ENCODE results near the gene SLIT2. TPM values are rescaled to one million over a fixed set of nuclear protein-coding genes. Genes with fewer than 3 reads are reported as not detected.

SLIT2 gene
- total and polyA plus RNA-seq, 2 donors from 2014 or later, result 9.2 to 11.5 TPM

DNA sequence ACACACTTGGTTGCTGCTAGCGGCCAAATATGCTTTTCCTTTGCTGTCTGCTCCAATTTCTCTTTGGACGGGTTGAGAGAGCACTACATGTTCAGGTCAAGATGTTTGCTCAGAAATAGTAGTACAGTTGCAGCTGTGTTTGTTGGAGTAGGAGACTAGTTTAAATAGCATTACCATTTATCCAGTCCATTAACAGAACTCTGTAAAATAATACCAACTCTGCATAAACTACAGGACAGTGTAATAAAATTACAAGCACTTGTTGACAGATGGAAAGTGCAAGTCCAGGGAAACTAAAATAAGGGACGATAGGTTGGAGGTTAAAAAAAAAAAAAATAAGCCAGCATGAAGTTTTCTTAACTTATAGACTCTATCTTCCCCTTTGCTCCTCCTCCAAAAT, 20.2 kb downstream of the SLIT2 start:
- DNase-seq (no peak), FAIRE-seq (no peak)
- H3K27me3 ChIP-seq (ENCODE audit: control insufficient read depth, insufficient read depth, low read length), result no peaks in the 10 kb centered on the region
- intact Hi-C loops (cut with DNase I), result no loop called here
- TF ChIP-seq, protein P1, sequence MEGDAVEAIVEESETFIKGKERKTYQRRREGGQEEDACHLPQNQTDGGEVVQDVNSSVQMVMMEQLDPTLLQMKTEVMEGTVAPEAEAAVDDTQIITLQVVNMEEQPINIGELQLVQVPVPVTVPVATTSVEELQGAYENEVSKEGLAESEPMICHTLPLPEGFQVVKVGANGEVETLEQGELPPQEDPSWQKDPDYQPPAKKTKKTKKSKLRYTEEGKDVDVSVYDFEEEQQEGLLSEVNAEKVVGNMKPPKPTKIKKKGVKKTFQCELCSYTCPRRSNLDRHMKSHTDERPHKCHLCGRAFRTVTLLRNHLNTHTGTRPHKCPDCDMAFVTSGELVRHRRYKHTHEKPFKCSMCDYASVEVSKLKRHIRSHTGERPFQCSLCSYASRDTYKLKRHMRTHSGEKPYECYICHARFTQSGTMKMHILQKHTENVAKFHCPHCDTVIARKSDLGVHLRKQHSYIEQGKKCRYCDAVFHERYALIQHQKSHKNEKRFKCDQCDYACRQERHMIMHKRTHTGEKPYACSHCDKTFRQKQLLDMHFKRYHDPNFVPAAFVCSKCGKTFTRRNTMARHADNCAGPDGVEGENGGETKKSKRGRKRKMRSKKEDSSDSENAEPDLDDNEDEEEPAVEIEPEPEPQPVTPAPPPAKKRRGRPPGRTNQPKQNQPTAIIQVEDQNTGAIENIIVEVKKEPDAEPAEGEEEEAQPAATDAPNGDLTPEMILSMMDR (IDR thresholded peaks at IDR 0.05; ENCODE audit: borderline replicate concordance, extremely low read depth, insufficient read depth), result no peak
- H3K4me1 ChIP-seq (ENCODE audit: control insufficient read depth in 2 of 3, insufficient read depth in 2 of 3, low read depth in 1 of 3, low read length in 3 of 3), result no peaks in the 10 kb centered on the region
- no peaks in the 10 kb centered on the region for H3K9me3 ChIP-seq (ENCODE audit: control insufficient read depth in 2 of 3, insufficient read depth in 1 of 3, low read length in 3 of 3)
- no peak overlapping the region for H3K4me3 ChIP-seq (ENCODE audit: low read length in 3 of 3)
- H3K36me3 ChIP-seq (ENCODE audit: control insufficient read depth in 2 of 3, insufficient read depth in 3 of 3, low read length in 3 of 3), result no peaks in the 10 kb centered on the region
- H3K27ac ChIP-seq (ENCODE audit: low read depth in 2 of 2, low read length in 2 of 2), result no peak overlapping the region
- H3K9ac ChIP-seq (ENCODE audit: low read length in 3 of 3), result no peak overlapping the region

DNA sequence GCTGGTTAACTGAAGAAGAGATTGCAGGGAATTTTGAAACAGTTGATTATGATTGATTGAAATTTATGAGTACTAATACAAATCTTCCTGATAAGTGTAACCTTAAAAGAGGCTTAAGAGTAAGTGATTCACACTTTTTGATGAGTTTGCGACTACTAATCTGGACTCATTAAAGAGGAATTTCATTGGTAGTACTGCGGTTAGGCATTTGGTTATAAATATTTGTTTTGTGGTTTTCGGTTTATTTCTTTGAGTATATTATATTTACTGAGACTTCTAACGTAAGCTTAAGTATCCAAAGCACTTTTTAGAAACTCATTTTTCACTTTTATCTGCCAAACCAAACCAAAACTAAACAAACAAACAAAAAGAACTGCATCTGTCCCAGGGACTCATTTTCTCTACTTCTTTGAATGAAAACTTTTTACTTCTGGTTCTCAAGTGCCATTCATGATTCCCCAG, 20.7 kb downstream of the SLIT2 start:
- H3K9ac ChIP-seq (ENCODE audit: low read length in 3 of 3), result no peak overlapping the region
- DNase-seq (no peak), FAIRE-seq (no peak)
- TF ChIP-seq, protein P1 (IDR thresholded peaks at IDR 0.05; ENCODE audit: borderline replicate concordance, extremely low read depth, insufficient read depth), result no peak
- no peaks in the 10 kb centered on the region for H3K9me3 ChIP-seq (ENCODE audit: control insufficient read depth in 2 of 3, insufficient read depth in 1 of 3, low read length in 3 of 3)
- H3K27me3 ChIP-seq (ENCODE audit: control insufficient read depth, insufficient read depth, low read length), result no peaks in the 10 kb centered on the region
- H3K4me1 ChIP-seq (ENCODE audit: control insufficient read depth in 2 of 3, insufficient read depth in 2 of 3, low read depth in 1 of 3, low read length in 3 of 3), result no peaks in the 10 kb centered on the region
- H3K36me3 ChIP-seq (ENCODE audit: control insufficient read depth in 2 of 3, insufficient read depth in 3 of 3, low read length in 3 of 3), result no peaks in the 10 kb centered on the region
- intact Hi-C loops (cut with DNase I), result no loop called here
- H3K4me3 ChIP-seq (ENCODE audit: low read length in 3 of 3), result no peak overlapping the region
- H3K27ac ChIP-seq (ENCODE audit: low read depth in 2 of 2, low read length in 2 of 2), result no peak overlapping the region

DNA sequence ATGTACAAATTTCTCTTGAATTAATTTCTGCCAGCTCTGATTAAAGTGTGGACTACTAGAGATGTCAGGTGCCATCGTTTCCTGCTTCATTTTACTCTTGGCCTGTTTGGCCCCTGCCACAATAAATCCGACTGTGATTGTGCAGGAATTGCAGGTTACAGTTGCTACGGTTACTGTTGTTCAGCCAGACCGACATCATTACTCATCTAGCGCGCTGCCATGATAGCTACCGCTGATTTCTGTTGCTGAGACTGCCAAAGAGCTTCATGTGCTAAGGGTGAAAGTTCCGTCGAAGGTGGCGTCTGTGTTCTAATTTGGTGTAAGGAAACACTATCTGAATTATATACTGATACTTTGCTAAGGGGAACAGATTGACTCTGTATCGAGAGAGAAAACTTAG, 22.1 kb downstream of the SLIT2 start:
- TF ChIP-seq, protein P1 (IDR thresholded peaks at IDR 0.05; ENCODE audit: borderline replicate concordance, extremely low read depth, insufficient read depth), result no peak
- H3K27ac ChIP-seq (ENCODE audit: low read depth in 2 of 2, low read length in 2 of 2), result no peak overlapping the region
- H3K4me1 ChIP-seq (ENCODE audit: control insufficient read depth in 2 of 3, insufficient read depth in 2 of 3, low read depth in 1 of 3, low read length in 3 of 3), result no peaks in the 10 kb centered on the region
- no peak overlapping the region for H3K9ac ChIP-seq (ENCODE audit: low read length in 3 of 3)
- DNase-seq (peak in 3 of 5 donors; percentile 55 to 70 (median 60)), FAIRE-seq (no peak)
- no peaks in the 10 kb centered on the region for H3K27me3 ChIP-seq (ENCODE audit: control insufficient read depth, insufficient read depth, low read length)
- no peak overlapping the region for H3K4me3 ChIP-seq (ENCODE audit: low read length in 3 of 3)
- intact Hi-C loops (cut with DNase I), result no loop called here
- H3K9me3 ChIP-seq (ENCODE audit: control insufficient read depth in 2 of 3, insufficient read depth in 1 of 3, low read length in 3 of 3), result no peaks in the 10 kb centered on the region
- no peaks in the 10 kb centered on the region for H3K36me3 ChIP-seq (ENCODE audit: control insufficient read depth in 2 of 3, insufficient read depth in 3 of 3, low read length in 3 of 3)

DNA sequence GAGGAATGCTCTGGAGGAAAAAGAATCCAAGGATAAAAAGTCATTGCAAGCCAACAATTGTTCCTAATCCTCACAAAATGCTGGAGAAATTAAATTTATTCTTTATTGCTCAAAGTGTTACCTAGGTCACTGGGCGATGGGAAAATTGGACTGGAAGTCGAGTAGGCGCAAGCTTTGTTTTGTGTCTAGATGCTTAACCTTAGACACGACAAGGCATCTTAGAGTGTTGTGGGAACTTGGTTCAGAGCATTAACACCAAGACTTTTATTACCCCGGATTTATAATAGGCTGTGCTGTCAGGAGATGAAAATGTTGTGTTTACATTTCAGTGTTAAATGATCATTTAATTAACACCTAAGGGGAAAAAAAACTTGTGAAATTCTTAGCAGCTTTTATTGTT, 25.1 kb downstream of the SLIT2 start:
- TF ChIP-seq, protein P1 (IDR thresholded peaks at IDR 0.05; ENCODE audit: borderline replicate concordance, extremely low read depth, insufficient read depth), result no peak
- no peaks in the 10 kb centered on the region for H3K36me3 ChIP-seq (ENCODE audit: control insufficient read depth in 2 of 3, insufficient read depth in 3 of 3, low read length in 3 of 3)
- H3K4me1 ChIP-seq (ENCODE audit: control insufficient read depth in 2 of 3, insufficient read depth in 2 of 3, low read depth in 1 of 3, low read length in 3 of 3), result no peaks in the 10 kb centered on the region
- no peak overlapping the region for H3K27ac ChIP-seq (ENCODE audit: low read depth in 2 of 2, low read length in 2 of 2)
- DNase-seq, result peak in 2 of 5 donors; percentile 45 to 52
- intact Hi-C loops (cut with DNase I), result no loop called here
- FAIRE-seq, result no peak
- no peaks in the 10 kb centered on the region for H3K9me3 ChIP-seq (ENCODE audit: control insufficient read depth in 2 of 3, insufficient read depth in 1 of 3, low read length in 3 of 3)
- H3K4me3 ChIP-seq (ENCODE audit: low read length in 3 of 3), result no peak overlapping the region
- H3K27me3 ChIP-seq (ENCODE audit: control insufficient read depth, insufficient read depth, low read length), result no peaks in the 10 kb centered on the region
- no peak overlapping the region for H3K9ac ChIP-seq (ENCODE audit: low read length in 3 of 3)
